ENCODE measurements around the gene B4GALT5.
"Not testable (repeated sequence)": the region's sequence is repeated elsewhere in the genome, so short reads cannot be mapped to it uniquely, and the experiment has no call there.

B4GALT5 gene

DNA sequence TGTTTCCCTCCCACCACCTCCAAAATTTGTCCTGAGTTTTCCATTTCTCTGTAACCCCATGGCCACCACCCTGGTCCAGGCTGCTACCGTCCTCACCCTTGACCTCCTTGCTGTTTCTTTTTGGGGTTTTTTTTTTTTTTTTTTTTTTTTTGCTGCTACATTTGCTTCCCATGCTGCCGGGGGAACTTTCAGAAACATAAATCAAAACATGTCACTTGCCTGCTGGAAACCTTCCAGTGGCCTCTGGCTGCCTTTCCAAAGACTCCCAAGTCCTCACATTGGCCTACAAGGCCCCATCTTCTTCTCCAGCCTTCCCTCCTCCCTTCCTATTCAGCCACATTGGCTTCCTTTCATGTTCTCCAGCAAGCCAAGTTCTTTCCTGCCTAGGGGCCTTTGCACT lies 95.4 kb downstream of the B4GALT5 start:
- no peak for TF ChIP-seq CTCF (conservative IDR thresholded peaks at IDR 0.05)
- H3K27ac ChIP-seq: no peak overlapping the region

GRCh38 chr20:49617394-49617793 lies 96.3 kb downstream of the B4GALT5 start:
- H3K27ac ChIP-seq: not testable (repeated sequence)

DNA sequence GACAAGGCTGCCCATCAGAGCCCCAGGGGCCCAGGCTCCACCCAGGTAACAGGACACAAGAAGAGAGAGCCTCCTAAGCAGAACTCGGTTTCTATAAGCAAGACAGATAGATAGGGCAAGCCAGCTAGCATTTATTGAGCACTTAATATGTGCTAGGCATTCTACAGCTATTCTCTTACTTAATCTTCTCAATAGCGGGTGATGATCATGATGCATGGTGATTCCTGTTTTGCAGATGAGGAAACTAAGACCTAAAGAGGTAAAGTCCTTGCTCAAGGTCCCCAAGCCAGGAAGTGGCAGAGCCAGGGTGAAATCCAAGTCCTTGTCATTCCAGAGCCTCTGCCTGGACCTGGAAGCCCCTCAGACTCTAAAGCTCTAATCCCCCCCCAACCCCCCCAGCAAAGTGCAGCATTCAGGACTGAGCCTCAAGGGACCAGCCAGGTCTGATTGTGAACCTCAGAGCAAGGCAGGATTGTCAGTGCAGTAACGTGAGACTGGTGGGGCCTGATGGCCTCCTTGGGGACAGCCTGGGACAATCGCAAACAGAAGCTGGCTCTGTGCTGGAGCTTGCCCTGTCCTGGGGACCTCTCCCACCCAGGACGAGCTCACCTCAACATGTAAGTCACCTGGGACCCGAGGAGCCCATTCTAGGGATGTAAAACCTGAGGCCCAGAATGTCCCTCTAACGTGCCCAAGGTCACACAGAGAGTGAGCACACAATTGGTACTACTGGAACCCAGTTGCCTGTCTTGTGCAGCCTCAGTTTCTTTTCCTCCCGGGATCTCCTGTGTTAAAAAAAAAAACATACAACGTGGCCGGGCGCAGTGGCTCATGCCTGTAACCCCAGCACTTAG lies 97.3 kb downstream of the B4GALT5 start:
- no peak for TF ChIP-seq CTCF (conservative IDR thresholded peaks at IDR 0.05)
- no peak overlapping the region for H3K27ac ChIP-seq

GRCh38 chr20:49615401-49616153 lies 98.1 kb downstream of the B4GALT5 start:
- H3K27ac ChIP-seq: no peak overlapping the region

GRCh38 chr20:49615051-49615400 lies 98.7 kb downstream of the B4GALT5 start:
- not testable (repeated sequence) for H3K27ac ChIP-seq

More at GRCh38 chr20:49615401-49616153, 98.1 kb downstream of the B4GALT5 start:
- no peak for TF ChIP-seq CTCF (conservative IDR thresholded peaks at IDR 0.05)

DNA sequence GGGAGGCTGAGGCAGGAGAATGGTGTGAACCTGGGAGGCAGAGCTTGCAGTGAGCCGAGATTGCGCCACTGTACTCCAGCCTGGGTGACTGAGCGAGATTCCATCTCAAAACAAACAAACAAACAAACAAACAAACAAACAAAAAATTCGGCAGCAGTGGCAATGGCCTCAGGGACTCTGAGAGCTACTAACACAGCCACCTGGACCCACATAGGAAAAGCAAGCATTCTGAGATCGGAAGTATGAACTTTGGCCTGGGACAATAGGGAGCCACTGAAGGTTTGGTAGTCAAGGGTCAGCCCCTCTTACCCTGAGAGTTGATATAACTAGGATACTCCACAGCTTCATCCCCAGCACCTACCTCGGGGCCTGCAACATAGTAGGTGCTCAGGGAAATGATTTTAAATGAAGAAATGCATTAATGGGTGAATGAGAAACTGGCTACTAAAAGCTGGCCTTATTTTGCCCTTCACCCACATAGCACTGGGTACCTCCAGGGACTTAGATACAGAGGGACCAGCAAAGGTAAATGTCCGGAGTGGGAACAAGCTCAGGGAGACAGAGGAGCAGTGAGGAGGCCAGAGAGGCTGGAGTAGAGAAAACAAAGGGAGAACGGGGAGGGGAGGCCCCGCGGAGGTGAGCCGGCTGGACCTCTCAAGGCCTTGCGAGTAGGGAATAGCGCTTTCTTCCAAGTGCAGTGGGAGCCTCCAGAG lies 99.2 kb downstream of the B4GALT5 start:
- no peak overlapping the region for H3K27ac ChIP-seq
- no peak for TF ChIP-seq CTCF (conservative IDR thresholded peaks at IDR 0.05)

DNA sequence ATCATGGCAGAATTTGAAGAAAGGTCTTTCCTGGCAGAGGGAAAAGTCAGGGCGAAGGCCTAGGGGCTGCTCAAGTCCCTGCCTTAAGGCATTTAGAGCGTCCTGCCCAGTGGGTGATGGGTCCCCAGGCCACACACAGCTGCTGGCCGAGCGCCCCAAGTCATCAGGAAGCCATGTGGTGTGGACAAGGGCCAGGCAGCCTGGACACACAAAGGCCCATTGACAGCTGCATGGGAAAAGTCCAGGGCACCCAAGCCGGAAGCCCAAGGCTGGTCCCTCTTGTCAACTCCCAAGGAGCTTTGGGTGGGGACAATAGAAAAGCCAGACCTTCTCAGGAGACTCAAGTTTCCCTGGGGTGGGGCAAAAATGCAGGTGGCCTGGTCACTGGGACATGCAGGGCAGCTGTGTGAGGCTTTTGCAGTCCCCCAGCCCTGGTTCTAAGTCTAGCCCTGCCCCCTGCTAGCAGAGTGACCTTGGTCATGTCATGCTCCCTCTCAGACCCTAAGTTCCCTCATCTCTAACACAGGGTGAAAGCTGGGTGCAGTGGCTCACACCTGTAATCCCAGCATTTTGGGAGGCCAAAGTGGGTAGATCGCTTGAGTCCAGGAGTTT lies 101.4 kb downstream of the B4GALT5 start:
- no peak for TF ChIP-seq CTCF (conservative IDR thresholded peaks at IDR 0.05)
- H3K27ac ChIP-seq: no peak overlapping the region

DNA sequence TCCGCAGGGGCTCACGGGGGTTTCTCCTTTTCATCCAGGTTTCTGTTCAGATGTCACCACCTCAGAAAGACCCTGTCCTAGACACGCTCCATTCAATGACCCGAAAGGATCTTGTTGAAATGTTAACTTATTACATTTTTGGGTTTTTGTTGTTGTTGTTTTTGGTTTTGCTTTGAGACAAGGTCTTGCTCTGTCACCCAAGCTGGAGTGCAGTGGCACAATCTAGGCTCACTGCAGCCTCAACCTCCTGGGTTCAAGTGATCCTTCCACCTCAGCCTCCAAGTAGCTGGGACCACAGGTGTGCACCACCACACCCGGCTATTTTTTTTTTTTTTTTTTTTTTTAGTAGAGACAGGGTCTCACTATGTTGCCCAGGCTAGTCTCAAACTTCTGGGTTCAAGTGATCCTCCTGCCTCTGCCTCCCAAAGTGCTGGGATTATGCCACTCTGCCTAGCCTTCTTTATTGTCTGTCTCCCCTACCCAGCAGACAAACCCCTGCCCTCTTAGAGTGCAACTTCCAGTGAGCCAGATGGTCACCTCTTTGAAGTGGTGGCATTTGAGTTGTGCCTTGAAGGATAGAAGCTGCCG lies 102.0 kb downstream of the B4GALT5 start:
- H3K27ac ChIP-seq: not testable (repeated sequence)

Measured in VCaP (cell line).